AG04450 (cell line): Measurements from ENCODE around the gene NUP210. TPM values are rescaled to one million over a fixed set of nuclear protein-coding genes. Genes with fewer than 3 reads are reported as not detected.

Source experiments
- CTCF ChIA-PET: fragments of 300-600, 350-600 bp; formaldehyde crosslinking; extraction: SDS; loops from one replicate; lab custom pipeline; 2022; ENCODE audit warnings: antibody characterized with exemption, inconsistent platforms; lab: Charles Lee
- POLR2A ChIA-PET: fragments of 350-600 bp; formaldehyde crosslinking; extraction: SDS; loops from one replicate; lab custom pipeline; 2021; ENCODE audit warnings: antibody characterized with exemption, inconsistent platforms; lab: Yijun Ruan, JAX
- DNase-seq: peaks from one replicate; pipeline ENCODE4 v3.0.0-alpha.2; 2011; ENCODE audit warnings: low read depth, low spot score
- H3K27ac ChIP-seq: one replicate; pipeline ENCODE4 v1.5.1; 2012; ENCODE audit warnings: low read depth, low read length, control low read depth
- H3K27me3 ChIP-seq: one replicate; pipeline ENCODE4 v1.6.0; 2012; ENCODE audit warnings: low read length; ENCODE audit not compliant: control insufficient read depth, insufficient read depth
- H3K4me3 ChIP-seq: 2 replicates; pipeline ENCODE4 v1.5.1; 2011; ENCODE audit warnings: mild to moderate bottlenecking, low read depth, low read length, control low read depth
- H3K9me3 ChIP-seq: 2 replicates; pipeline ENCODE4 v1.5.1; 2012; ENCODE audit warnings: low read length; ENCODE audit not compliant: control insufficient read depth, insufficient read depth
- polyA plus RNA-seq: library from polyadenylated mRNA; depleted of rRNA; stranded (reverse); fragments of >200 nt; gene quantifications from 2 replicates; pipeline ENCODE4 v1.2.3, GENCODE V29; 2011
- TF ChIP-seq, protein P1 (sequence below): IDR thresholded peaks from 2 replicates; pipeline ENCODE4 v1.5.1; 2011; ENCODE audit warnings: low read depth, low read length, control low read depth, inconsistent platforms

Gene NUP210
- polyA plus RNA-seq, 1 experiment, result 0.05 TPM

DNA sequence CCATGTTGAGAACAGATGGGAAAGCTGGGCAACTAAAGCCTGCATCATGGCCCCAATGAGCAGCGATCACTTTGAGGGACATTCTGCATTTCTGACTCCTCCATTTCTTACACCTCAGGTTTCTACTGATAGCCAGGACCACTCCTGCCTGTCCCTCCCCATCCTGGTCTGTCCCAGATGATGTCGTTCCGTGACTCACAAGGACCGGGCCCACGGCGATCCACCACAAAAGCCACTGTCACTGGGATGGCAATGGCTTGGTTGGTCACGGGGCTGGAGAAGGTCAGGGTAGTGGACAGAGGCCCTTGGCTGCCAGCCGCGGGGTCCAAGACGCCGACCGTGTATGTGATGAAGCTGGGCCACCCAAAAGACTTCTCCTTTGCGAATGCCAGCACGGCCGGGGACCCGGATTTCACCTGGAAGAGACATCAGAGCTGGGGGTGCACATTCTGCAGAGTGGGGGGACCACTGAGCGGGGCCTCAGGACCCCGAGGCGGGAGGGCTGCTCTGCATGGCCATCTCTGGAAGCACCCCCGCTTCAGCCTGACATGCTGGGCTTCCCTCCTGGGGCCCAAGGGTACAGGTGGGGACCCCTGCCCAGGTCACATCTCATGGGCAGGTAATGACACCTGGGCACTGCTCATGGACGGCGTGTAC lies 100.4 kb downstream of the NUP210 start:
- Histone ChIP-seq H3K27me3 (peaks cover 2% of the 10 kb centered on the region), H3K9me3 (no peaks in the 10 kb centered on the region), H3K27ac (no peak overlapping the region), H3K4me3 (no peak overlapping the region)
- ChIA-PET POLR2A (no interaction called here), CTCF (no interaction called here)
- no peak for DNase-seq
- TF ChIP-seq, protein P1, sequence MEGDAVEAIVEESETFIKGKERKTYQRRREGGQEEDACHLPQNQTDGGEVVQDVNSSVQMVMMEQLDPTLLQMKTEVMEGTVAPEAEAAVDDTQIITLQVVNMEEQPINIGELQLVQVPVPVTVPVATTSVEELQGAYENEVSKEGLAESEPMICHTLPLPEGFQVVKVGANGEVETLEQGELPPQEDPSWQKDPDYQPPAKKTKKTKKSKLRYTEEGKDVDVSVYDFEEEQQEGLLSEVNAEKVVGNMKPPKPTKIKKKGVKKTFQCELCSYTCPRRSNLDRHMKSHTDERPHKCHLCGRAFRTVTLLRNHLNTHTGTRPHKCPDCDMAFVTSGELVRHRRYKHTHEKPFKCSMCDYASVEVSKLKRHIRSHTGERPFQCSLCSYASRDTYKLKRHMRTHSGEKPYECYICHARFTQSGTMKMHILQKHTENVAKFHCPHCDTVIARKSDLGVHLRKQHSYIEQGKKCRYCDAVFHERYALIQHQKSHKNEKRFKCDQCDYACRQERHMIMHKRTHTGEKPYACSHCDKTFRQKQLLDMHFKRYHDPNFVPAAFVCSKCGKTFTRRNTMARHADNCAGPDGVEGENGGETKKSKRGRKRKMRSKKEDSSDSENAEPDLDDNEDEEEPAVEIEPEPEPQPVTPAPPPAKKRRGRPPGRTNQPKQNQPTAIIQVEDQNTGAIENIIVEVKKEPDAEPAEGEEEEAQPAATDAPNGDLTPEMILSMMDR, result no peak

DNA sequence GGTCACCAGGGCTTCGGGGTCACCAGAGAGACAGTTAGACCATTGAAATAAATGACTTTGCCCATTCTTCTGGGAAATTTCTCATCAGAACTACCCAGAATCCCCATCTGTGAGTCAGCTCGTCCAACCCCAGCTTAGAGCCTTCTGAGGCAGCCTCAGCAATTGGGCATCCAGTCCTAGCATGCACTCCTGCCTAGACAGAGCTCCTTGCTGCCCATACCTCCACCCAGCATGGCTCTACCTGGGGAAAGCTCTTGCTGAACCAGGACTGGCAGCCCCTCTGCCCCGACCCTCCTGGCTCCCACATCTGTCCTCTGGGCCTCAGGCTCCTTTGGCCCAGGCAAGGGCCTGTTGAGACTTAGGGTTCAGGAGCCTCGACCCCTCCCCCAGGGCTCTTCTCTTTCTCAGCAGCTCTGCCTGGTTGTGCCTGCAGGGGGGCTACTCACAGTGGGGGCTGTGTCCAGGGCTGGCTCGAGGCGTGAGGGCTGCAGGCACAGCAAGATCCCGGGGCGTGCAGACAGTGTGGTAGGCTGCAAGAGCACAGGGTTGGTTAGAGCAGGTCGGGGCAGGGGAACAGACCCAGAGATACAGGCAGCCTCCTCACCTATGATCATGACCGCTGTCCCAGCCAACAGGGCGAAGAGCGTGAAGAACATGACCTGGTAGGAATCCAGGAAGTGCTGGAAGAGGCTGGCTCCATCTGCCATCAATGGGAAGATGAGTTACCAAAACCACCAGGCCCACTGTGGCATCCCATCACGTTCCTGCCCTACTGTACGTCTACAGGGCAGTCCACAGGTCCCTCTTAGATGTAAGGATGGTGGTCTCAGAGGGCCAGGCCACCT lies 101.3 kb downstream of the NUP210 start:
- ChIA-PET CTCF (no interaction called here), POLR2A (no interaction called here)
- Histone ChIP-seq H3K4me3 (no peak overlapping the region), H3K9me3 (no peaks in the 10 kb centered on the region), H3K27ac (no peak overlapping the region), H3K27me3 (no peaks in the 10 kb centered on the region)
- no peak for DNase-seq
- TF ChIP-seq, protein P1, result no peak

DNA sequence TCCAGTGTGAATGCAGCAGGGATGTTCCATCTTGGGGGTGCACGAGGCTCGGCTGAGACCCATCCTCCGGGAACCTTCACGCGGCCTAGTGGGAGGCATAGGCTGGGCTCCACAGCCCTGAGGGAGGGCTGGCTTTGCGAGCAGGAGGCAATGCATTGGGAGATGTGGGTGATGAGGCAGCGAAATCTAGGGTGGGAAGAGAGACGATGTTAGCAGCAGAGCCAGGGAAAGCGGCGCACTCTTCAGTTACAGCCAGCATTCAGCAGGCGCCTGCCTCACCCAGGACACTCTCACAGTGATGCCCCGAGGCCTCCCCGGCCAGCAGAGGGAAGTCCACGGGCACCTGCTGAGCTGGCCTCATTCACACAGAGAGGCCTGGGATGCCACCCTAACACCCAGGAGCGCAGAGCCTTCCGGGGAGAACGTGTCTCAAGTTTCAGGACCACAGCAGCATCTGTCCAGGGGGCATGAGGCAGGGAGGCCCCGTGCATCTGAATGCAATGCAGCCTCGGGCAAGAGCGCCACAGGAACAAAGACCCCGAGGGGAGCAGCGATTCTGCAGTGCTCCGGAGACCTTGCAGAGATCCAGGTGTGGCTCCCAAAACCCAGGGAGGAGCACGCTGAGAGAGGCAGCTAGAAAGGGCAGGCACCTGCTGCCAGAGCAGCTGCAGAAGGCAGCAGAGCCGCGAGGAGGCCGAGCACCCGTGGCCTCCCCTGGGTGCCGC lies 102.4 kb downstream of the NUP210 start:
- POLR2A ChIA-PET, result no interaction called here
- CTCF ChIA-PET, result no interaction called here
- no peak for DNase-seq
- H3K9me3 ChIP-seq, result no peaks in the 10 kb centered on the region
- TF ChIP-seq, protein P1, result no peak
- no peak overlapping the region for H3K27ac ChIP-seq
- H3K27me3 ChIP-seq, result no peaks in the 10 kb centered on the region
- H3K4me3 ChIP-seq, result no peak overlapping the region

DNA sequence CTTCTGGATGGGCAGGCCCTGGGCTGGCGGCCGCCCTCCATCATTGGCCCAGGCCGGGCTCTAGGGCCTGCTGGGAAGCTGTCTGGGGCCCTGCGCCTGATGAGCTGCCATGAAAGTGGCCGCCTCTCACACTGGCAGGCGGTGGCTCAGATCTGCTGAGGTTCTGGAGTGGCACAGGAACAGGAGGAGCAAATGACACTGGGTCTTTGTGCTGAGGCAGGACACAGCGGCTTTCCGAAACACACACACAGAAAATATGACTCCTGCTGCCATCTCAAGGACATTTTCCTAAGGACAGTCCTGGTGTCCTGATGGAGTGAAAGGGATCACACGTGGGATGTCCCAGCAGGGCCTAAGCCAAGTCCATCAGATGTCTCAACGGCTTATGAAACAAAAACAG lies 103.5 kb downstream of the NUP210 start:
- ChIA-PET CTCF (no interaction called here), POLR2A (interaction anchor here (0.7 kb wide), 1 partner anchor 10 kb away, joined by 3 read pairs; no protein-coding TSS in a partner anchor)
- Histone ChIP-seq H3K4me3 (no peak overlapping the region), H3K27me3 (no peaks in the 10 kb centered on the region), H3K9me3 (no peaks in the 10 kb centered on the region), H3K27ac (no peak overlapping the region)
- DNase-seq, result no peak
- TF ChIP-seq, protein P1, result no peak

DNA sequence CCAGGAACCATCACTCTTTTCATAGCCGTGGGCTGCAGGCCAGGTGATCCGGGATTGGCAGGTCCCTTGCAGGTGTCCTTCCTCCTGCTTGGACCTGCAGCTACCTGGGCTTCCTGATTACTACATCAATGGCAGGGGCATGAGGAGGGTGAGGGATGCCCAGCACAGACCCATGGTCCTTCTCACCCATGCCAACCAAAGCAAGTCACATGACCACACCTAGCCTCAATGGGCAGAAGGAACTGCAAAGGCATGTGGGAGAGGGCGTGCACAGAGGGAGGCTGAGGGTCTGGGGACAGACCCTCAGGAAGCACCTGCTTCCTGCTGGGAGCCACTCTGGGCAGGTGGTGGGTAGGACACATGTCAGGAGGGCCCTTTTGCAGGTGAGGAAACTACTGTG lies 105.2 kb downstream of the NUP210 start:
- H3K27ac ChIP-seq, result no peak overlapping the region
- POLR2A ChIA-PET, result no interaction called here
- no peak overlapping the region for H3K4me3 ChIP-seq
- TF ChIP-seq, protein P1, result no peak
- no peaks in the 10 kb centered on the region for H3K9me3 ChIP-seq
- H3K27me3 ChIP-seq, result no peaks in the 10 kb centered on the region
- CTCF ChIA-PET, result no interaction called here
- no peak for DNase-seq
